Sciatic nerve (tissue), 2 donors: Measurements from ENCODE around the gene CSNK1G3. TPM values are rescaled to one million over a fixed set of nuclear protein-coding genes. Genes with fewer than 3 reads are reported as not detected.

ENCODE experiments used
- ATAC-seq: fragments of 200-7000 bp; cut with Tn5 transposase; one replicate; pipeline ENCODE4 v1.9.1; 2020; ENCODE audit warnings: mild to moderate bottlenecking, moderate library complexity
- DNase-seq: peaks from one replicate; pipeline ENCODE4 v3.0.0-alpha.2; 2020; ENCODE audit warnings: low spot score
- intact Hi-C: fragments of 100-400 bp; cut with DNase I; formaldehyde crosslinking; loops from one replicate; pipeline ENCODE4 v1.14.2; 2022
- total RNA-seq: library from RNA; stranded (reverse); fragmentation: NEBNext Ultra II Directional; extraction: Animal tissue kit (Norgen Biotek cat#: 25700); gene quantifications from one replicate; pipeline ENCODE4 v1.2.1, GENCODE V29; 2021
- donor health status: DM: no; HTN: no; CAD: no.
- donor health status: DM: no; HTN: no; CAD: no.

Gene CSNK1G3
- total RNA-seq, 1 donor from 2014 or later: 64.6 TPM

DNA sequence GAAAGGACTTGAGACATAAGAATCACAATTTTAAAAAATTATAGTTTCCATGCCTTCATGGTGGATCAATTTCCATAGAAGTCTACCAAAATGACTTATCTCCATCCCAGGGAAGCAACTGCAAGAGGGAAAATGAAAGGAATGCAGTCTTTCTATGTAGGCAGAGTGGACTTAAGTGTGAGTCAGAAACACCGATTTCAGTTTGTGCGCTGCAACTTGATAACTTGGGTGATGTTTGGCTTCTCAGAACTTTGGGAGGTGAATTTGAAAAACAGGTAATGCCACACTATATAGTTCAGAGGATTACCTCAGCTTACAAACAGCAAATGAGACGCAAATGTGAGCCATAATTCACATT lies 708 bp upstream of the CSNK1G3 start:
- DNase-seq: no peak
- no peak for ATAC-seq
- intact Hi-C loops: no loop called here

DNA sequence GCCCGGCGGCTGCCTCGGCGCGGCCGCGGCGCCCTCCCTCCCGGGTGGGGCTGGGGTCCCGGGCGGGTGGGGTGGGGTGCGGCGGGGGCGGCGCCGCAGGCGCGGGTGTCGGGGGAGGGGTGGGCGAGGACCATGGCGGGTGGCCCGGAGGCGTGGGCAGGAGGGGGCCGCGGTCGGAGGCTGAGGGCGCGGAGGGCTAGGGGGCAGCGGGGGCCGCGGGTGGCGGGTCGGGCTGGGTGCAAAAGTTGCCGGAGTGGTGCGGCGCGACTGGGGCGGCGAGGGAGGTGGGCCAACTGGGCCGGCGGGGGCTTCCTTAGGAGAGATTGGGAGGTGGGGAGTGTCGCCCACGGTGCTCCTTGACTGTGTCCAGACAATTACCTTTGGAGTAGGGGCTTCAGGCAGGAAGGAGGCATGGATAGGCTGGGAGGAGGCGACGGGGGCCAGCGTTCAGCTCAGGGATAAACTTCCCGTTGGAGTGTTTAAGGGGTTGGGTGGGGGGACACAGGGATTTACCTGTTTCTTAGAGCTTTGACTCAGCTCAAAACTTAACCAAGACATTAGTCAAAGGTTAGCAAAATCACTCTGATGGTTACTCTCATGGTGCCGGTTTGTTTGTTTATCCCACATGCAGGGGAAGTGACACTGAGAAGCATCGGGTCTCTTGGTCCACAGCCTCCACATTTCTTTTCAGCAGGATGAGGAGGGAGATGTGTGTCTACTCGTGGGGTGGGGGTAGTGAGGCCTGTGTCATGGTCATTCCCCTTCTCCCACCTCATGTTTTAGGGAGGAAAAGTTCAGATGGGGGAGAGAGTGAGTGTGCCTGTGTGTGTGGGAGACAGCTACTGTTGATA lies 859 bp downstream of the CSNK1G3 start:
- DNase-seq: peak; percentile 75
- ATAC-seq: no peak
- intact Hi-C loops: no loop called here

DNA sequence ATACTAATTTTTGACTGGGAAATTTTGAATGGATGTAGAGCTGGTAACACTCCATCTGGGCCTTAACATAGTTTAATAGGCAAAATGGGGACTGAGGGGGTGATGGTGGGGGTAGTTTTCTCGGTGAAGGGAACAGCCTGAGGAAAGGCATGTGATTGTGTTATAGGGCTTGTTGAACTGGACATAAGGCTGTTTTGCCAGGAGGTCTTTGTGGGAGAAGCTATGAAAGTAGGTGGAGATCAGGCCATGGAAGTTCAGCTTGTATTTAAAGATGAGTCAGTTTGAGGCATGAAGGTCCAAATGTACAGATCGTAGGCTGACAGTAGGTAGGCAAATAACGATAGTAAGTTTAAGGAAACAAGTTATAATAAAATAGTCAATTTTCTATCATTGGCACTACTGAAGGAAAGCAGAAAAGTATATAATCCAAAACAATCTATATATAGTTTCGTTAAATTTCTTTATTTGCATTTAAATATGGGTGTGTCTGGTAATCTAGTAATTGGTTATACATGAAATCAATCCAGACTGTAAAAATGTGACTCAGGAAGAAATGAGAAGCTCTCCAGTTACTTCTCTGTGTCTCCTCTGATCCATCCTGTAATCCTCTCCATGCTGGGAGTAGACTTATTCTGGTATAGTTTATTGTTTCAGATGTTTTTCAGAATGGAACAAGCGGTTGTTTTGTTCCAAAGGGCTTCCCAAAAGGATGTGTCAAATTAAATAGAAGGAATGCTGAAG lies 2.8 kb downstream of the CSNK1G3 start:
- DNase-seq: no peak
- intact Hi-C loops: no loop called here
- no peak for ATAC-seq

DNA sequence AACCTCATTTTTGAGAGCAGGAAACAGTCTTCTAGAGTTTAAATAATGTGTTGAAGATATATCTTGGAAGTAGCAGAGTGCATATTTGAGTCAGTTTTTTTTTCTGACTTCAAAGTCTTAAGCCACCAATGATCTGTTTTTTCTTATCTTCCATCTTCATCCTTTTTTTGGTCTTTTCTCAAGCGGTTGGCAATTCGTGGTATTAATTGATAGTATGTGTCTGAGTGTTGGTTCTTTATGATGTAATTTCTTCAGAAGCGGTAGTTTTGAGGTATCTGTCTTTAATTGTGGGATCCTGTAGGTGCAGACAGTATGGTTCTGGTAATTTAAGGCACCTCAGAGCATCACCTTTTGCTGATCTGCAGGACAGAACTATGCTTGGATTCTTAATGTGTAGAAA lies 3.9 kb downstream of the CSNK1G3 start:
- intact Hi-C loops: no loop called here
- ATAC-seq (no peak), DNase-seq (no peak)

DNA sequence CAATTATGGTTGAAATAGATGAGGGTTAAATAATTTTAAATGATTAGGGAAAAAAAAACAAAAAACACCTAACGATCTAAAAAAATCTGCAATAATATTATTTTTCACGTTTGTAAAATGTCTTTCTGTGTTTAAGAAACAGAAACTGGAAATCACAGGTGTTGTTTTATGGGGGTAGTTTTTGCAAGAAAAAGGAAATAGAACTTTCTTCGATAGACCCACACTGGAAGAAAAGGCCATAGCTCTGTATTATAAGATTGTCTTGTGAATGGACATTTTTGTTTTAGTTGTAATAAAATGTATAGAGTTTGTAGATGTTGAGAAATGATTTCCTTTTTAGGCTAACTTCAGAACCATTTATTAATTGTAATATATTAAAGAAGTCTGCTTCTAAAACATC lies 5.5 kb downstream of the CSNK1G3 start:
- ATAC-seq (no peak), DNase-seq (no peak)
- intact Hi-C loops: no loop called here

DNA sequence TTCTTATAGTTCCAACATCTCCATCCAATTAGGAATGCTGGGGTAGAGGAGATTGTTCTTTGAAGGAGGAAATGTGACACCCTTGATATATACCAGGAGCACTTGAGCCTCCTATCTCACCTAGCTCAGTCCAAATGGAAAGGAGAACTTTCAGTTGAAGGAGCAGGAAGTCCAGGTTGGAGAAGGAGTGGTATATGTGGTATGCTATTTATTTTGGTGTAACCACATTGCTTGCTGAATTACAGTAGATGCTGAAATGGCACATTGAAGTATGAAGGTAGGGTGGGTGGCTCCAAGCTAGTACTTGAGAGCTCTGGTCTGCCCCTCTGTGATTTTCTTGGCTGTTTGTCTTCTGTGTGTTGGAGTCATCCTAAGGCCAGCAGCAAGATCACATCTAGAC lies 6.1 kb downstream of the CSNK1G3 start:
- ATAC-seq: no peak
- no peak for DNase-seq
- intact Hi-C loops: no loop called here

DNA sequence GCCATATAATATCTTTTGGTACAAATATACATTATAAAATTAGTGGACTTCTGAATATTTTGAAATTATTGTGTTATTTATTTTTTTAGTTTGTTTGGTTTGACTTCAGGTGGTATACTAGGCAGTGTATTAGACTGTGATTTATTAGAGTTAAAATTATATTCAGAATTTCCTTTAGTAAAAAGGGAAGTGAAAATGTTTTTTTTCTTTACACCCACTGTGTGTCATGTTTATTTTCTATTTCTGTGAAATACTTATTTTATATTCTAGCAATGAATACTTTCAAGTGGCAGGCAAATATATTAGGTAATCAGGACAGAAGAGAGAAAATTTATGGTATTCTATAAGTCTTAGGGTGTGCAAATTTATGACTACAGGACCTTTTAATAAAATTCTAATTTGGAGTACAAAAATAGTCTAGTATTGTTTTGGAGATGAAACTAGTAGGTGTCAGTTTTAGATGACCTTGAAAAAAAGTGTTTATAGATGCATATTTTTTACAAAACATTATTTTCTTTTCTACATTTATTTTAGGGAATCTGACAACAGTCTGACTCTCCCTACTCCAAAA lies 8.8 kb downstream of the CSNK1G3 start:
- DNase-seq (no peak), ATAC-seq (no peak)
- intact Hi-C loops: no loop called here

DNA sequence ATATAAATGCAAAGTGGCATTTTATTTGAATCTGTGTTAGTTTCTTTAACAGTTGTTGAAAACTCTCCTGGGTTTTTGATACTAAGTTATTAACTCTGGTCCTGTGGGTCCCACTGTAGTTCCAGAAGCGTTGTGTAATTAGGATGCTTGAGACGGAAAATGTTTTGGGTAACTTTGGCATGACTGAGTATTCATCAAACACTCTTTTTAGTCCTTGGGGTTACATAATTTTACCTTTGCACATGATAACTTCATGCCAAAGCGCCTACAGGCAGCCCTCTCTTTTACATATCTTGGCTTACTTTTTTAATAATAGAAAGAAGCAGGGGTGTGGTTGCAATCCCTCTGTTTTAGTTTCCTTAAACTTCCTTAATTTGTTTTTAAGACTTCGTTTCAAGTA lies 12.2 kb downstream of the CSNK1G3 start:
- DNase-seq (no peak), ATAC-seq (no peak)
- intact Hi-C loops: no loop called here

DNA sequence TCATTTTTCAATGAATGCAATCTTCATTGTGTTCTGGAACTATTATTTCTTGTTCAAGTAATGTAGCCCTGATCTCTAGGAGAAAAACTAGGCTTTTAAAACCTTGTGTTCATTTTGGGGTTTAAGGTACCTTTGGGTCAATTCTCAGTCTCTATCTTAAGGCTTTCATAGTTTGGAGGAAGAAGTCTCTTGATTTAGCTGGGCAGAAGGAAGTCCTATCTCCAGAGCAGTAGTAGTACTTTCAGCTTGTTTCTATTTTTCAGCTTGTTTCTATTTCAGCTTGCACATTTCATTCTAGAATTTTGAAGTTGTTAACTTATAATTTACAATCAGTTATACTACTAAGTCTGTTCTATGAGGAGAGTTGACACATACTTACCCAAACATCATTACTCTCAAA lies 15.2 kb downstream of the CSNK1G3 start:
- ATAC-seq: no peak
- DNase-seq: no peak
- intact Hi-C loops: no loop called here

DNA sequence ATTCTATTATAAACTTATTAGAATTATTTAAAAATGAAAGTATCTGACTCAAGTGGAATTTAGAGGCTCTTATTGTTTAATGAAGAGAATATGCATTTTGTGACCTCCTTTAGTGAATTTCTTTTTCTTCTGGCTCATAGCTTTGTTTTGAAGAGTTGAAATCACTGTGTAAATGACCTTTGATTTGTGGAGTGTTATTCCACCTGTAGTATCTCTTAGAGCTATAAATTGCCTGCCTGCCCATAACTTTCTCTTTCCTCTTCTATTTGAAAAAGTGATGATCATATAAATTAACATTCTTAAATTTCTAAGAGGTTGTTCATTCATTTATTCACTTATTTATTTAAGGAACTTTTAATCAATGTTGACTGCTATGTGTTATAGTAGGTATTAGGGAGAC lies 16.1 kb downstream of the CSNK1G3 start:
- DNase-seq: no peak
- ATAC-seq: no peak
- intact Hi-C loops: no loop called here

DNA sequence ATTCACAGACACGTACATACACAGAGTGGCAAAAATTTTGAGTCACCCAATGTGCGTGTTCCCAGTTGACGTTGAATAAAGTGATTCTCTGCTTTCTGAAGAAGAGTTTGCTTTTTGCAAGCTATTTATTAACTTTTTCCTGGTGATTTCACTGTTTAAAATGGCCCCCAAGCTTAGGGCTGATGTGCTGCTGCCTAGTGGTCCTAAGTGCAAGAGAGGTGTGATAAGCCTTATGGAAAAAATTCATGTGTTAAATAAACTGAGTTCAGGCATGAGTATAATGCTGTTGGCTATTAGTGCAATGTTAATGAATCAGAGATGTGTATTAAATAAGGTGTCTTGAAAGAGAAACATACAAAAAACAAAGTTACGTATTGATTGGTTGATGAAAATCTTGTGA lies 16.9 kb downstream of the CSNK1G3 start:
- intact Hi-C loops: no loop called here
- ATAC-seq (no peak), DNase-seq (no peak)

DNA sequence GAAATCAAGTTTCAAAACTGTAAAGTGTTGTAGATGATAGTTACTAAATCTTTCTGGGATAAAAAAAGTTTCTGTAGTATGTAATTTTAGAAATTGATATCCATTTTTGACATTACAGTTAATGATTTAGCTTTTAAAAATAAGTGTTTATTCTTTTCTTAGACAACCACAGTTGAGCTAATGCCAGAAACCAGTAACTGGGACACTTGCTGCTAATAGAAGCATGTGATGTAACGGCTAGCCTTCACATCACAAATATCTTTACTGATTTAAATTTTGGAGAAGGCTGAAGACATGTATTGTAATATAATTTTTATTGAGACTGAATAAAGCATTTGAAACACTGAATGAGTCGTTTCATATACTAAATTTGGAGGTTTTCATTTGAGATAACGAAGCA lies 18.8 kb downstream of the CSNK1G3 start:
- DNase-seq (no peak), ATAC-seq (no peak)
- intact Hi-C loops: no loop called here

DNA sequence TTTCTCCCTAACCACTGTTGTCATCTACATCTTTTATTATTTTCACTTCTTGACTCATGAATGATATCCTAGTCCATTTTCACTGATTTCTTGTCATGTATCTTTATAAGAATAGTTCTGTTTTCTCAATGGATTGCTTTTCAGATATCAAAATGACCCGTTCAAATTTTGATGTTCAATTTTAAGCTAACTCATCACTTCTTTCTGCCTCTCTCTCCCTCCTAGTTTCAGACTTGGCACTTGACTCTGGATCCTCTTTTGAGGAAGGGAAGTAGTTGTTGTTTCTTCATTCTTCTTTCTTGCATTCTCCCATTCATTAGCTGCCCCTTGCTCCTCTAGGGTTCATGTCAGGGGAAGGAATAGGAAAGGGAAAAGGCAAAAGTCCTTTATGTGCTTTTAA lies 23.7 kb downstream of the CSNK1G3 start:
- ATAC-seq (no peak), DNase-seq (no peak)
- intact Hi-C loops: no loop called here

DNA sequence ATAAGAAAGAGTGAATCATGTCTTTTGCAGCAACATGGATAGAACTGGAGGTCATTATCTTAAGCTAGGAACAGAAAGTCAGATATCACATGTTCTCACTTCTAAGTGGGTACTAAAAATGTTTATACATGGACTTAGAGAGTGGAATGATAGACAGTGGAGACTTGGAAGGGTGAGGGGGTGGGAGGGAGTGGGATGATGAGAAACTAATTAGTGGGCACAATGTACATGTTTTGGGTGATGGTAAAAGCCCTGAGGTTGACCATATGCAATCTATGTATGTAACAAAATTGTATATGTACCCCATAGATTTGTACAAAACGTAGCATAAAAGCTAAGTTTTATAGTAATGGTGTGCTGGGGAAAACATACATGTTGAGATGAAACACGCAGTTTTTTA lies 25.3 kb downstream of the CSNK1G3 start:
- intact Hi-C loops: no loop called here

DNA sequence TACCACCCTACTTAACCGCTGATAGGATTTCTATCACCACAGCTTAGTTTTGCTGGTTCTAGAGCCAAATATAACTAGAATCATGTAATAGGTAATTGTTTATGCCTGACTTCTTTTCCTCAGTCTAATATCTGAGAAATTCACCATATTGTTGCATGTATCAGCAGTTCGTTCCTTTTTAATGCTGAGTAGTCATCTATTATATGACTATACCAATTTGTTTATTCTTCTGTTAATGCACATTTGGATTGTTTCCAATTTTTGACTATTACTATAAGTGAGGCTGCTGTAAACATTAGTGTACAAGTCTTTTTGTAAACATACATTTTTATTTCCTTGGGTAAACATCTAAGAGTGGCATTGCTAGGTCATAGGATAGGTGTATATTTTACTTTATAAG lies 25.9 kb downstream of the CSNK1G3 start:
- intact Hi-C loops: no loop called here
- DNase-seq: no peak
- ATAC-seq: no peak

More for the DNA sequence above, 25.3 kb downstream of the CSNK1G3 start:
- no peak for ATAC-seq
- DNase-seq: no peak

DNA sequence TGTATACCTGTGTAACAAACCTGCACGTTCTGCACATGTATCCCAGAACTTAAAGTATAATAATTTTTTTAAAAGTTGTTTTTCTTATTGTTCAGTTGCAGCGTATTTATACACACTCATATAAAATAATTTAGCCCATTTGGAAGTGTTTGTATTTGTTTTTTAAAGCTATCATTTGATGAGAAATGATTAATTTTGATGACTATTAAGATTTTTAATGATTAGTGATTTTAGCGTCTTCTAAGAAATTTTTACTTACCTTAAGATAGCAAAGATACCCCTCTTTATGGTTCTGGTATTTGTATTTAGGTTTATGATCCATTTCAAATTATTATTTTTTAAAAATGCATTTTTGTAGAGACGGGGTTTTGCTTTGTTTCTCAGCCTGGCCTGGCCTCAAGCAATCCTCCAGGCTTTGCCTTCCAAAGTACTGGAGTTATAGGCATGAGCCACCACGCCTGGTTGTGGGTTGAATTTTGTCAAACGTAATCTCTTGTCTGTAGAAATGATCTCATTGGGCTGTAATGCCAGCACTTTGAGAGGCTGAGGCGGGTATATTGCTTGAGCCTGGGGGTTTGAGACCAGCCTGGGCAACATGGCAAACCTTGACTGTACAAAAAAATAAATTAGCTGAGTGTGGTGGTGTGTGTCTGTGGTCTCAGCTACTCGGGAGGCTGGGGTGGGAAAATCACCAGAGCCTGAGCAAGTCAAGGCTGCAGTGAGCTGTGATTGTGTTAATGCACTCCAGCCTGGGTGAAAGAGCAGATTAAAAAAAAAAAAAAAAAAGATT lies 26.9 kb downstream of the CSNK1G3 start:
- intact Hi-C loops: no loop called here
- no peak for ATAC-seq
- no peak for DNase-seq

DNA sequence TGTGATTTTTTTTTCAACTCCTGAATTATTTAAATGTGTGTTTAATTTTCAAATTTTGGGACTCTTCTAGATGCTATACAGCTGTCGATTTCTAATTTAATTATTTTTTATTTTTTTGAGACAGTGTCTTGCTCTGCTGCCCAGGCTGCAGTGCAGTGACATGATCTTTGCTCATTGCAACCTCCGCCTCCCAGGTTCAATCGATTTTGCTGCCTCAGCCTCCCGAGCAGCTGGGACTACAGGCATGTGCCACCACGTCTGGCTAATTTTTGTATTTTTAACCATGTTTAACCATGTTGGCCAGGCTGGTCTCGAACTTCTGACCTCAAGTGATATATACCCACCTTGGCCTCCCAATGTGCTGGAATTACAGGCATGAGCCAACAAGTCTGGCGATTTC lies 28.6 kb downstream of the CSNK1G3 start:
- intact Hi-C loops: no loop called here
- DNase-seq (no peak), ATAC-seq (no peak)

DNA sequence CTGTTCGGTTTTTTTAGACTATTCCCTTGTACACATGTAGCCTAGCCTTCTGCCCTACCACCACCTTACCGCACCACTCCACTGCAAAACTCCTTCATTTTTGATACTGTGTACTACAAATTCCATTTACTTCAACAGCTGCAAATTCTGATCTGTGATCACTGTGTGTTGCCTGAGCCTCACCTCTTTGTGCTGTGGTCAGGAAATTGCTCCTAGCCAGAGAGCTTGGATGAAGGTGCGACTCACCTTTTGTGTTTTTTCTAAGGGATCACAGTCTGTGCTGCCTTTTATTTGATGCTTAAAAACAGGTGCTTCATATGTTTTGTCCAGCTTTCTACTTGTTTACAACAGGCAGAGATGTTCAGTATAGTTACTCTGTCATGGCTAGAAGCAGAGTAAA lies 31.5 kb downstream of the CSNK1G3 start:
- intact Hi-C loops: no loop called here
- ATAC-seq: no peak
- no peak for DNase-seq

DNA sequence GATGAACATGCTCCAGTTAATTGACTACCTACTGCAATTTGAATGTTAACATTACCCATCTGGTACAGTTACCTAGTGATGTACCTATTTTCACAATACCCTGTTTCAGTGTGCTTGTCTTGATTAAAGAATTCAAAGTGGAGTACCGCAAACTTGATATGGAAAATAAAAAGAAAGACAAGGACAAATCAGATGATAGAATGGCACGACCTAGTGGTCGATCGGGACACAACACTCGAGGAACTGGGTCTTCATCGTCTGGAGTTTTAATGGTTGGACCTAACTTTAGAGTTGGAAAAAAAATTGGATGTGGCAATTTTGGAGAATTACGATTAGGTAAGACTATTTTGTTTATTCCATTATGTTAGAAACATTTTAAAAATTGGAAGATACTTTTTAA lies 33.5 kb downstream of the CSNK1G3 start:
- no peak for ATAC-seq
- no peak for DNase-seq
- intact Hi-C loops: no loop called here

DNA sequence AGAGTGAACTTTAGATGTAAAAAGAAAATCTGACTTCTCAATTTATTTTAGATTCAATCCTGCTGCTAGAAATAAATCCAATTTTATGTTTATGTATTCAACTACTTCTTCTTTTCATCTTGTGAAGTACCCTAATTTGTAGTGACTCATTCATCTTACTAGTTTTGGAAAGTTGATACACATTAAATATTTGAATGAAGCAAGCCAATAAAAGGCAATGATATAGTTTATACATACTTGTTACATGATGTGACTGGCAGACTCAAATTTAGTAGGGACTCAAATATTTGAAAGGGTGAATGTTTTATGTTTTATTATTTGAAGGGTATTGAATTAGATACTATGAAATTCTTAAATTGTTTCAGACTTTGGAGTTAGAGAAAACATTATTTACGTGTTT lies 34.7 kb downstream of the CSNK1G3 start:
- no peak for ATAC-seq
- no peak for DNase-seq
- intact Hi-C loops: no loop called here
